Upper lobe of right lung (tissue), 1 donor: ENCODE data around the gene KCNIP1. TPM values are rescaled to one million over a fixed set of nuclear protein-coding genes. Genes with fewer than 3 reads are reported as not detected.

Experiments
- ATAC-seq: fragments of 200-7000 bp; cut with Tn5 transposase; one replicate; pipeline ENCODE4 v1.9.1; 2020; ENCODE audit warnings: mild to moderate bottlenecking, moderate library complexity
- DNase-seq: peaks from one replicate; pipeline ENCODE4 v3.0.0-alpha.2; 2020
- H3K27ac ChIP-seq: fragments of 200-600 bp; one replicate; pipeline ENCODE4 v1.8.0; 2022
- H3K27me3 ChIP-seq: fragments of 200-600 bp; one replicate; pipeline ENCODE4 v1.8.0; 2022; ENCODE audit warnings: mild to moderate bottlenecking
- H3K36me3 ChIP-seq: fragments of 200-600 bp; one replicate; pipeline ENCODE4 v1.8.0; 2022
- H3K4me1 ChIP-seq: fragments of 200-600 bp; one replicate; pipeline ENCODE4 v1.8.0; 2022
- H3K4me3 ChIP-seq: fragments of 200-600 bp; one replicate; pipeline ENCODE4 v1.8.0; 2022; ENCODE audit warnings: mild to moderate bottlenecking
- H3K9me3 ChIP-seq: fragments of 200-600 bp; one replicate; pipeline ENCODE4 v1.8.0; 2022
- CTCF ChIP-seq: fragments of 200-600 bp; IDR thresholded peaks from one replicate; pipeline ENCODE4 v1.8.0; 2022; ENCODE audit warnings: antibody characterized with exemption
- intact Hi-C: fragments of 100-400 bp; cut with DNase I; formaldehyde crosslinking; loops from one replicate; pipeline ENCODE4 v1.11.0; 2022
- total RNA-seq: library from RNA; stranded (reverse); fragmentation: NEBNext Ultra II Directional; extraction: Animal tissue kit (Norgen Biotek cat#: 25700); gene quantifications from one replicate; pipeline ENCODE4 v1.2.1, GENCODE V29; 2021
- donor health status: DM: no; HTN: yes; CAD: no; lungs with severe emphysema.

Gene KCNIP1
- total RNA-seq, 1 donor from 2014 or later: 2.7 TPM

- Histone ChIP-seq H3K27me3 (peaks cover 11% of the 10 kb centered on the region), H3K36me3 (no peaks in the 10 kb centered on the region), H3K4me3 (no peak overlapping the region), H3K27ac (no peak overlapping the region), H3K9me3 (no peaks in the 10 kb centered on the region), H3K4me1 (no peaks in the 10 kb centered on the region)
- DNase-seq (no peak), ATAC-seq (no peak)
- no peak for TF ChIP-seq CTCF
- intact Hi-C loops: no loop called here
Observed at GRCh38 chr5:170721681-170722080, 217.9 kb downstream of the KCNIP1 start.

- H3K36me3 ChIP-seq: no peaks in the 10 kb centered on the region
- DNase-seq: no peak
- ATAC-seq: no peak
- H3K9me3 ChIP-seq: no peaks in the 10 kb centered on the region
- no peak for TF ChIP-seq CTCF
- no peaks in the 10 kb centered on the region for H3K4me1 ChIP-seq
- H3K27ac ChIP-seq: no peak overlapping the region
- intact Hi-C loops: no loop called here
- no peak overlapping the region for H3K4me3 ChIP-seq
- H3K27me3 ChIP-seq: peaks cover 11% of the 10 kb centered on the region
Observed at GRCh38 chr5:170722316-170722715, 218.5 kb downstream of the KCNIP1 start.

GRCh38 chr5:170731052-170731451 is 227.2 kb downstream of the KCNIP1 start:
- ATAC-seq: no peak
- H3K27ac ChIP-seq: no peak overlapping the region
- no peaks in the 10 kb centered on the region for H3K36me3 ChIP-seq
- no peak for TF ChIP-seq CTCF
- intact Hi-C loops: no loop called here
- no peaks in the 10 kb centered on the region for H3K4me1 ChIP-seq
- no peak for DNase-seq
- H3K4me3 ChIP-seq: no peak overlapping the region
- no peaks in the 10 kb centered on the region for H3K9me3 ChIP-seq
- peaks cover 4% of the 10 kb centered on the region for H3K27me3 ChIP-seq

DNA sequence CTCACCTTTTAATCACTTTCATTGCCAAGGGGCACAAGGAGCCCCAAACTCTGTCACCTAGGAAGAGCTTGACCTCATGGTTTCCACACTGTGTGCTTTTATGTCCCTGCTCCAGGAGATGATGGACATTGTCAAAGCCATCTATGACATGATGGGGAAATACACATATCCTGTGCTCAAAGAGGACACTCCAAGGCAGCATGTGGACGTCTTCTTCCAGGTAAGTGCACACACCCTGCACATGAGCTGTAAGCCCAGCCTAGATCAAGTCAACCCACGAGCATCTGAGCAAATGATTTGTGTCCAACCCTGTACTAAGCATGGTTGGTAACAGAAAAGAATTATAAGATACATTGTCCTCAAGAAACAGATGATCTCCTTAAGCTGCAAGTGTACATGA is 228.9 kb downstream of the KCNIP1 start:
- ATAC-seq (no peak), DNase-seq (no peak)
- Histone ChIP-seq H3K27me3 (peaks cover 4% of the 10 kb centered on the region), H3K36me3 (no peaks in the 10 kb centered on the region), H3K9me3 (no peaks in the 10 kb centered on the region), H3K4me3 (no peak overlapping the region), H3K27ac (no peak overlapping the region), H3K4me1 (no peaks in the 10 kb centered on the region)
- no peak for TF ChIP-seq CTCF
- intact Hi-C loops: no loop called here

- ATAC-seq: no peak
- H3K9me3 ChIP-seq: no peaks in the 10 kb centered on the region
- no peak overlapping the region for H3K4me3 ChIP-seq
- no peaks in the 10 kb centered on the region for H3K27me3 ChIP-seq
- no peaks in the 10 kb centered on the region for H3K4me1 ChIP-seq
- DNase-seq: no peak
- H3K36me3 ChIP-seq: no peaks in the 10 kb centered on the region
- no peak overlapping the region for H3K27ac ChIP-seq
- TF ChIP-seq CTCF: no peak
- intact Hi-C loops: loop anchor here (5.0 kb wide), 1 partner anchor 55 kb away; no protein-coding TSS in a partner anchor
Observed at GRCh38 chr5:170736966-170737365, 233.1 kb downstream of the KCNIP1 start.

DNA sequence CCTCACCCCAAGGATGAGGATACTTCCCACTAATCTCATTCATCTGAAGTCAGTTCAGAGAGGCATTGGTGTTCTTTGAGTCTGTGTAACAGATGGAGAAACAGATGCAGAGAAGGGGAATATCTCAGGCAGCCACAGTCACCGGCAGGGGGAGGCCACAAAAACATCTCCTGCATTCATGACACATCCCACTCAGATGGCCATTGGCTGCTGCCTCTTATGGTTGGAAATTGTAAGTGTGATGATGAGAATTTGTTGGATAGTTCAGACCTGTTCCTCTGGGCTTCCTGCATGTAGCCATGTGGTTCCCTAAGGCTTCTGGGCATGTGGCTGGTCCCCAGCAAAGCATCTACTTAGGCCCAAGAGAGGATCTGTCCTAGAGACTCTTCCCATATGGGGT is 233.8 kb downstream of the KCNIP1 start:
- ATAC-seq (no peak), DNase-seq (no peak)
- Histone ChIP-seq H3K36me3 (no peaks in the 10 kb centered on the region), H3K4me3 (no peak overlapping the region), H3K4me1 (no peaks in the 10 kb centered on the region), H3K9me3 (no peaks in the 10 kb centered on the region), H3K27ac (no peak overlapping the region), H3K27me3 (no peaks in the 10 kb centered on the region)
- intact Hi-C loops: loop anchor here (5.0 kb wide), 1 partner anchor 55 kb away; no protein-coding TSS in a partner anchor
- no peak for TF ChIP-seq CTCF
